HEK293T (cell line): ENCODE measurements around the gene MT1H.

Experiments
- BHLHE40 ChIP-seq: fragments of 450-650 bp; IDR thresholded peaks from 2 replicates; pipeline ENCODE4 v1.6.1; 2016; ENCODE audit warnings: mild to moderate bottlenecking, moderate library complexity, borderline replicate concordance
- FOXK2 ChIP-seq: fragments of 450-650 bp; IDR thresholded peaks from 2 replicates; pipeline ENCODE4 v1.6.1; 2016; ENCODE audit warnings: mild to moderate bottlenecking
- HDGF ChIP-seq: fragments of 450-650 bp; IDR thresholded peaks from 2 replicates; pipeline ENCODE4 v1.6.1; 2017; ENCODE audit warnings: antibody characterized with exemption, borderline replicate concordance
- PKNOX1 ChIP-seq: fragments of 450-650 bp; IDR thresholded peaks from 2 replicates; pipeline ENCODE4 v1.6.1; 2016
- SP1 ChIP-seq: fragments of 450-650 bp; IDR thresholded peaks from 2 replicates; pipeline ENCODE4 v1.6.1; 2017

DNA sequence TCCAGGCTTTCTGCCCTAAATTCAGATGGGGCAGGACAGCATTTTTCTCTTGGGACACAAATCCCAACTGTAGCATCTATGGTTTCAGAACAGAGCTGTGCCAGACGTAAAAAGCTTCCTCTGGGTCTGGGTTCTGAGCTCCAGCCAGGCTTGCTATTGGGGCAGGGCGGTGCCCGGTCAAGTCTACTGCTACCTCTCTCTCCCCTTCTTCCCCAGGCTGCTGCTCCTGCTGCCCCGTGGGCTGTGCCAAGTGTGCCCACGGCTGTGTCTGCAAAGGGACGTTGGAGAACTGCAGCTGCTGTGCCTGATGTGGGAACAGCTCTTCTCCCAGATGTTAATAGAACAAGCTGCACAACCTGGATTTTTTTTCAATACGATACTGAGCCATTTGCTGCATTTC, 36.1 kb upstream of the MT1H start:
- TF ChIP-seq HDGF (no peak), BHLHE40 (no peak), FOXK2 (no peak), PKNOX1 (no peak), SP1 (no peak)
